Omental fat pad (tissue), 4 donors: Measurements from ENCODE around the gene ZBED3. TPM values are rescaled to one million over a fixed set of nuclear protein-coding genes. Genes with fewer than 3 reads are reported as not detected.
A peak's percentile ranks its signal among the peaks of the same experiment; 100 is the strongest.

Experiments used
- ATAC-seq: fragments of 150-250 bp; one replicate; pipeline ENCODE4 v1.9.1; 2016; ENCODE audit warnings: mild to moderate bottlenecking, moderate library complexity; ENCODE audit not compliant: low FRiP score
- DNase-seq: peaks from one replicate; pipeline ENCODE4 v3.0.0-alpha.2; 2019; ENCODE audit warnings: low spot score
- total RNA-seq, 4 donors: library from RNA; depleted of rRNA; stranded (reverse); fragments of >200 nt; gene quantifications; one replicate each; pipeline ENCODE4 v1.1.0, GENCODE V29; 2016
- TF ChIP-seq, protein P1 (sequence below), 3 donors: fragments of 450-650 bp; IDR thresholded peaks; one replicate each; pipeline ENCODE4 v1.5.1; 2016 to 2017; ENCODE audit warnings: antibody characterized with exemption in 3 of 3, mild to moderate bottlenecking in 3 of 3, moderate library complexity in 2 of 3

ZBED3 gene, protein sequence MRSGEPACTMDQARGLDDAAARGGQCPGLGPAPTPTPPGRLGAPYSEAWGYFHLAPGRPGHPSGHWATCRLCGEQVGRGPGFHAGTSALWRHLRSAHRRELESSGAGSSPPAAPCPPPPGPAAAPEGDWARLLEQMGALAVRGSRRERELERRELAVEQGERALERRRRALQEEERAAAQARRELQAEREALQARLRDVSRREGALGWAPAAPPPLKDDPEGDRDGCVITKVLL
- 10 to 100 TPM in 1 of 4 donors, 1 to 10 TPM in 3; 7.7 to 22.1 (median 9.6) TPM for total RNA-seq

- ATAC-seq (peak; percentile 67), DNase-seq (peak; percentile 27)
- TF ChIP-seq, protein P1, sequence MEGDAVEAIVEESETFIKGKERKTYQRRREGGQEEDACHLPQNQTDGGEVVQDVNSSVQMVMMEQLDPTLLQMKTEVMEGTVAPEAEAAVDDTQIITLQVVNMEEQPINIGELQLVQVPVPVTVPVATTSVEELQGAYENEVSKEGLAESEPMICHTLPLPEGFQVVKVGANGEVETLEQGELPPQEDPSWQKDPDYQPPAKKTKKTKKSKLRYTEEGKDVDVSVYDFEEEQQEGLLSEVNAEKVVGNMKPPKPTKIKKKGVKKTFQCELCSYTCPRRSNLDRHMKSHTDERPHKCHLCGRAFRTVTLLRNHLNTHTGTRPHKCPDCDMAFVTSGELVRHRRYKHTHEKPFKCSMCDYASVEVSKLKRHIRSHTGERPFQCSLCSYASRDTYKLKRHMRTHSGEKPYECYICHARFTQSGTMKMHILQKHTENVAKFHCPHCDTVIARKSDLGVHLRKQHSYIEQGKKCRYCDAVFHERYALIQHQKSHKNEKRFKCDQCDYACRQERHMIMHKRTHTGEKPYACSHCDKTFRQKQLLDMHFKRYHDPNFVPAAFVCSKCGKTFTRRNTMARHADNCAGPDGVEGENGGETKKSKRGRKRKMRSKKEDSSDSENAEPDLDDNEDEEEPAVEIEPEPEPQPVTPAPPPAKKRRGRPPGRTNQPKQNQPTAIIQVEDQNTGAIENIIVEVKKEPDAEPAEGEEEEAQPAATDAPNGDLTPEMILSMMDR (IDR thresholded peaks at IDR 0.05) = no peak
Measured at GRCh38 chr5:77086689-77087483, at the start of gene ZBED3. Gene ZBED3, minus strand, starts transcription at chr5:77087285. Its CDS starts 9,407 bp downstream, at chr5:77077878.

GRCh38 chr5:77133061-77133758 is 46.1 kb upstream of the ZBED3 start:
- peak; percentile 99 for ATAC-seq

DNA sequence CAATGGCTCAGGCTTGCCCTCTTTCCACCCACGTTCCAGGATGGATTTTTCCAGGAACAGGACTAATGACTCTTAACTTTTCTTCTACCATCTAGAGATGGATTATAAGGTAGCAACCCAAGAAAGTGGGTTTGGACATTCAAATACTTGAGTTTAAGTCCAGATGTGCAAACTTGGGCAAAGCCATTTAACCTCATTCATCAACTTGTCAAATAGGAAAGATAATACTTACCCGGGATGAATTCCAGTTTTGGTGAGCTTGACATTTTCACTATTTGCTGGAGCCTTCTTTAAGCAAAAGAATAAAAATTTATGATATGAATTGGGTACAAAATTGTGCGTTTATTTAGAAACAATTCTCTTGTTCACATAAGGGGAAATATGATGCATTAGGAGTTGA is 44.3 kb upstream of the ZBED3 start:
- DNase-seq (no peak), ATAC-seq (no peak)
- TF ChIP-seq, protein P1 (IDR thresholded peaks at IDR 0.05) = no peak

More at GRCh38 chr5:77133061-77133758, 46.1 kb upstream of the ZBED3 start:
- TF ChIP-seq, protein P1 (IDR thresholded peaks at IDR 0.05) = no peak
- peak; percentile 62 for DNase-seq

GRCh38 chr5:77129391-77129990 is 42.4 kb upstream of the ZBED3 start:
- DNase-seq (no peak), ATAC-seq (no peak)
- TF ChIP-seq, protein P1 (IDR thresholded peaks at IDR 0.05) = no peak

- DNase-seq = no peak
- ATAC-seq = no peak
- TF ChIP-seq, protein P1 (IDR thresholded peaks at IDR 0.05) = no peak
Measured at GRCh38 chr5:77128411-77129061, 41.5 kb upstream of the ZBED3 start.

- no peak for ATAC-seq
- no peak for DNase-seq
- TF ChIP-seq, protein P1 (IDR thresholded peaks at IDR 0.05) = no peak
Measured at GRCh38 chr5:77123057-77123456, 36.0 kb upstream of the ZBED3 start.
